Measurements from ENCODE around the gene FBXO36.
"Not testable (repeated sequence)": the region's sequence is repeated elsewhere in the genome, so short reads cannot be mapped to it uniquely, and the experiment has no call there.

The FBXO36 gene

GRCh38 chr2:229955663-229956062, 33.4 kb downstream of the FBXO36 start:
- H3K27ac ChIP-seq: no peak overlapping the region
- DNase-seq (ENCODE audit: low read depth, low spot score): no peak

GRCh38 chr2:229956491-229956890, 34.2 kb downstream of the FBXO36 start:
- DNase-seq (ENCODE audit: low read depth, low spot score): no peak

GRCh38 chr2:229963596-229963995, 41.3 kb downstream of the FBXO36 start:
- H3K27ac ChIP-seq; DNase-seq (ENCODE audit: low read depth, low spot score): not testable (repeated sequence)

More at GRCh38 chr2:229956491-229956890, 34.2 kb downstream of the FBXO36 start:
- no peak overlapping the region for H3K27ac ChIP-seq

- no peak for DNase-seq (ENCODE audit: low read depth, low spot score)
Measured at GRCh38 chr2:229969921-229970320, 47.6 kb downstream of the FBXO36 start.

GRCh38 chr2:229970406-229970805, 48.1 kb downstream of the FBXO36 start:
- no peak overlapping the region for H3K27ac ChIP-seq
- no peak for DNase-seq (ENCODE audit: low read depth, low spot score)

More at GRCh38 chr2:229969921-229970320, 47.6 kb downstream of the FBXO36 start:
- no peak overlapping the region for H3K27ac ChIP-seq

- no peak overlapping the region for H3K27ac ChIP-seq
- no peak for DNase-seq (ENCODE audit: low read depth, low spot score)
Measured at GRCh38 chr2:229971298-229971790, 49.0 kb downstream of the FBXO36 start.

- no peak for DNase-seq (ENCODE audit: low read depth, low spot score)
- no peak overlapping the region for H3K27ac ChIP-seq
Measured at GRCh38 chr2:229974266-229974665, 52.0 kb downstream of the FBXO36 start.

GRCh38 chr2:229980431-229981184, 58.3 kb downstream of the FBXO36 start:
- peak overlapping the region; percentile 64 for H3K27ac ChIP-seq
- peak; percentile 26 for DNase-seq (ENCODE audit: low read depth, low spot score)

GRCh38 chr2:229993236-229993635, 70.9 kb downstream of the FBXO36 start:
- DNase-seq (ENCODE audit: low read depth, low spot score): no peak
- no peak overlapping the region for H3K27ac ChIP-seq

- no peak for DNase-seq (ENCODE audit: low read depth, low spot score)
Measured at GRCh38 chr2:229996320-229996719, 74.0 kb downstream of the FBXO36 start.

GRCh38 chr2:229997565-229997964, 75.3 kb downstream of the FBXO36 start:
- DNase-seq (ENCODE audit: low read depth, low spot score): no peak
- no peak overlapping the region for H3K27ac ChIP-seq

More at GRCh38 chr2:229996320-229996719, 74.0 kb downstream of the FBXO36 start:
- no peak overlapping the region for H3K27ac ChIP-seq

GRCh38 chr2:230000118-230000841, 78.0 kb downstream of the FBXO36 start:
- DNase-seq (ENCODE audit: low read depth, low spot score): no peak
- H3K27ac ChIP-seq: no peak overlapping the region

GRCh38 chr2:230007931-230008707, 85.8 kb downstream of the FBXO36 start:
- peak; percentile 3 for DNase-seq (ENCODE audit: low read depth, low spot score)
- no peak overlapping the region for H3K27ac ChIP-seq

- no peak for DNase-seq (ENCODE audit: low read depth, low spot score)
- no peak overlapping the region for H3K27ac ChIP-seq
Measured at GRCh38 chr2:230008708-230009066, 86.4 kb downstream of the FBXO36 start.

GRCh38 chr2:230010501-230010900, 88.2 kb downstream of the FBXO36 start:
- no peak for DNase-seq (ENCODE audit: low read depth, low spot score)
- no peak overlapping the region for H3K27ac ChIP-seq

- no peak overlapping the region for H3K27ac ChIP-seq
- DNase-seq (ENCODE audit: low read depth, low spot score): no peak
Measured at GRCh38 chr2:230011617-230012016, 89.3 kb downstream of the FBXO36 start.

- H3K27ac ChIP-seq: no peak overlapping the region
- no peak for DNase-seq (ENCODE audit: low read depth, low spot score)
Measured at GRCh38 chr2:230012267-230012884, 90.1 kb downstream of the FBXO36 start.

- DNase-seq (ENCODE audit: low read depth, low spot score): no peak
Measured at GRCh38 chr2:230016844-230017243, 94.5 kb downstream of the FBXO36 start.

GRCh38 chr2:230018153-230018552, 95.8 kb downstream of the FBXO36 start:
- no peak overlapping the region for H3K27ac ChIP-seq
- peak; percentile 39 for DNase-seq (ENCODE audit: low read depth, low spot score)

More at GRCh38 chr2:230016844-230017243, 94.5 kb downstream of the FBXO36 start:
- H3K27ac ChIP-seq: no peak overlapping the region

GRCh38 chr2:230019742-230020141, 97.4 kb downstream of the FBXO36 start:
- H3K27ac ChIP-seq: no peak overlapping the region
- no peak for DNase-seq (ENCODE audit: low read depth, low spot score)

All from epithelial cell of prostate (primary cell).